HCEC 1CT (cell line): ENCODE results near the gene RPS18.
"Not testable (repeated sequence)": the region's sequence is repeated elsewhere in the genome, so short reads cannot be mapped to it uniquely, and the experiment has no call there.

Experiments
- DNase-seq: peaks from one replicate; pipeline ENCODE4 v3.0.0-alpha.2; 2017

RPS18 gene

GRCh38 chr6:33273129-33273923, 1.5 kb downstream of the RPS18 start:
- no peak for DNase-seq

- no peak for DNase-seq
Measured at GRCh38 chr6:33273924-33274902, 2.3 kb downstream of the RPS18 start.

- not testable (repeated sequence) for DNase-seq
Measured at GRCh38 chr6:33275795-33276580, 4.1 kb downstream of the RPS18 start.

- DNase-seq, result no peak
Measured at GRCh38 chr6:33276581-33276863, 4.6 kb downstream of the RPS18 start.

GRCh38 chr6:33276864-33277662, 5.2 kb downstream of the RPS18 start, which contains the start of gene B3GALT4:
Gene B3GALT4, plus strand, starts transcription at chr6:33277123. Its CDS starts 297 bp downstream, at chr6:33277420.
- DNase-seq, result peak; percentile 69

GRCh38 chr6:33277663-33278391, 6.0 kb downstream of the RPS18 start:
- DNase-seq, result no peak

GRCh38 chr6:33278392-33278741, 6.5 kb downstream of the RPS18 start:
- DNase-seq, result no peak

GRCh38 chr6:33278810-33279209, 6.9 kb downstream of the RPS18 start:
- DNase-seq, result no peak

GRCh38 chr6:33279257-33279695, 7.4 kb downstream of the RPS18 start:
- DNase-seq, result no peak

- DNase-seq, result peak; percentile 42
Measured at GRCh38 chr6:33279971-33280511, 8.2 kb downstream of the RPS18 start.

- DNase-seq, result no peak
Measured at GRCh38 chr6:33280539-33280938, 8.7 kb downstream of the RPS18 start.

GRCh38 chr6:33285214-33285613, 13.3 kb downstream of the RPS18 start:
- DNase-seq, result not testable (repeated sequence)

GRCh38 chr6:33286946-33287914, 15.4 kb downstream of the RPS18 start:
- DNase-seq, result no peak

GRCh38 chr6:33288141-33288920, 16.5 kb downstream of the RPS18 start:
- no peak for DNase-seq

GRCh38 chr6:33288921-33289783, 17.3 kb downstream of the RPS18 start, which contains the start of the genes PFDN6 and WDR46:
Gene PFDN6, plus strand, starts transcription at chr6:33289601. Its CDS starts 256 bp downstream, at chr6:33289857.
Gene WDR46, minus strand, starts transcription at chr6:33289239. Its CDS starts 69 bp downstream, at chr6:33289170.
- DNase-seq, result peak; percentile 88

GRCh38 chr6:33289784-33290315, 18.0 kb downstream of the RPS18 start:
- no peak for DNase-seq

GRCh38 chr6:33290459-33290858, 18.6 kb downstream of the RPS18 start:
- no peak for DNase-seq
